NCI-H510A treated with DMSO at 0.1 percent for 48 hours (cell line): Measurements from ENCODE around the gene SGSM2.

Experiments used
- DNase-seq: peaks from one replicate; lab custom pipeline; 2025; lab: John Stamatoyannopoulos, UW

The SGSM2 gene

DNA sequence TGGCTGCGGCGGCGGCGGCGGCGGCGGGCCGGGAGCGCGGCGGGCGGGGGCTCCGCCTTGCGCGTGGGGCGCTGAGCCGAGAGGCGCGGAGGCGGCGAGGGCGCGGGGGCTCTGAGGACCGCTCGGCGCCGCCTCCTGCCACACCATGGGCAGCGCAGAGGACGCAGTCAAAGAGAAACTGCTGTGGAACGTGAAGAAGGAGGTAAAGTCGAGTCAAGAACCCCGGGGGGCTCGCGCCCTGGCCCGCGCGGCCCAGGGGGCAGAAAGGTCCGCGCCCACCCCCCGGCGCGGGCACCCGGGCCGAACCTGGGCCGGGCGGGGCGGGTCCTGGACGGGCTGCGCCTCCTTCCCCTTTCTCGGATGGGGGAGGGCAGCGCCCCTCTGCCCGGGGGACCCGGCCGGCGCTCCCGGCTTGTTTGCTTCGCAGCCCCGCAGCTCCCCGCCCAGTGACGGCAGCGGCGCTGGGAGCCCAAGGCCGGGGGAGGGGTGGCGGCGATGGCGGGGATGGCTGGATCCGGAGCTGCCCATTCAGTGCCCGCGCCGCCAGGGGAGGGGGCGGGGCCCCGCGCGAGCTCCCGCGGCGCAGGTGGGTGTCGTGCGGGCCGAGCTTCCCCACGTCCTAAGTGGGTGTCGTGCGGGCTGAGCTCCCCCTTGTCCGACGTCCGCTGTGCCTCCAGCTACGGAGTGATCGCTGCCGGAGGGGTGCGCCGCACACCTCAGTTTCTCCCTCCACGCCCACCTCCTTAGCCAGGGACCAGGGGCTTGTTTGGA, 428 bp downstream of the SGSM2 start:
- DNase-seq, result peak; percentile 6

DNA sequence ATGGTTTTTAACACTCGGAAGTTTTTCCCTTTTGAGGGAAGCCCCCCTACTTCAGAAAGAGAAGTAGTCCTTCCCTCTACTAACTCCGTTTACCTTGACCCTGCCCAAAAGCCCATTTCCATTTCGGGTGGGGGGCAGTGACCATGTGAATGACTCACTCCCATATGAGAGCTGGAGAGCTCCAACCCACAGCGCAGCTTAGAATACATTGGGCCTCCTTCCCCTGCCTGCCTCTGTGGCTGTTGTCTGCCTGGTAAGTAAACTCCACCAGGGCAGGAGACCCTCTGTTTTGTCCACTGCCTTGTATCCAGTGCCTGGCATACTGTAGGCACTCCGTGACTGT, 985 bp downstream of the SGSM2 start:
- DNase-seq, result no peak

DNA sequence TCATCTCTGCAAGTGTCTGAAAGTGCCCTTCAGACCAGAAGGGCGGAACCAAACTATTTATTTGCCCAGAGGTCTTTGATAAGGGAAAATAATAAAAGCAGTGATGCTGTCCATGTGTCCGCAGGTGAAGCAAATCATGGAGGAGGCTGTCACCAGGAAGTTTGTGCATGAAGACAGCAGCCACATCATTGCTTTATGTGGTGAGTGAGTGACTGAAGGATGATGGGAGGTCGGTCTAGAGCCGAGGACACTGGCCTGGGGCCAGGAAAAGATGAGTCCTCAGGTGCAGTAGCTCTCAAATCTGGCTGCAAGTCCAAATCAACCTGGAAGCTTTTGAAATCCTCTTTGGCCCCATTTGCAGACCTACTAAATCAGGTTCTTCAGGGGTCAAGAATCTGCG, 6.1 kb downstream of the SGSM2 start:
- peak; percentile 4 for DNase-seq

DNA sequence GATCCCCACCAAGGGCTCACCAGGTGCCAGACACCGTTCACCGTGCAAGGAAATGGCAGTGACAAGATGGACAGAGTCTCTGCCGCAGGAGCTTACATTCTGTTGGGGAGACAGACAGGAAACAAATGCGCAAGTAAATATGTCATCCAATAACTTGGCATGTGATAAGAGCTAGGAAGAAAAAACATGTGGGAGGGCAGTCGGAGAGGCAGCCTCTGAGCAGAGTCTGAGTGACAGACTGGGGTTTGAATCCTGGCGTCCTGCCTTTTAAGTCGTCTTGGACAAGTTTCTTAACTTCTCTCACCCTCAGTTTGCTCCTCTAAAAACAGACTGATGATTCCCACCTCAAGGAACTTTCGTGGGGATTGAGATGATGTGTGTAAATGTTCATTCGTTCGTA, 7.2 kb downstream of the SGSM2 start:
- no peak for DNase-seq

DNA sequence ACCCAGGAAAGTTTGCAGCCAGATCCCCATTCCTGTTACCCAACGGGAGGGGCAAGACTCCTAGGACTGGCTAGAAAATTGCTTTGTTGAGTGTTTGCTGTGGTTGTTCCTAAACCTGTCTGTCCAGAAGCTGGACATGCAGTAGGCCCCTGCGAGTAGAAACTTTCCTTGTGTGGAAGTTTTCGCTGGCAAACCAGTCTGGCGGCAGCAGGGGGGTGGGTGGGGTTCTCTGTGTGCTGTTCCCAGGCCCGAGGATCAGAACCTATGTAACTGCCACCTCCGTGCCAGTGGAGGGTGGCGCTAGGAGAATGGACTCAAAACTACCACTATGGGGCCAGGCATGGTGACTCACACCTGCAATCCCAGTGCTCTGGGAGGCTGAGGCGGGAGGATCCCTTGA, 9.2 kb downstream of the SGSM2 start:
- DNase-seq, result no peak

DNA sequence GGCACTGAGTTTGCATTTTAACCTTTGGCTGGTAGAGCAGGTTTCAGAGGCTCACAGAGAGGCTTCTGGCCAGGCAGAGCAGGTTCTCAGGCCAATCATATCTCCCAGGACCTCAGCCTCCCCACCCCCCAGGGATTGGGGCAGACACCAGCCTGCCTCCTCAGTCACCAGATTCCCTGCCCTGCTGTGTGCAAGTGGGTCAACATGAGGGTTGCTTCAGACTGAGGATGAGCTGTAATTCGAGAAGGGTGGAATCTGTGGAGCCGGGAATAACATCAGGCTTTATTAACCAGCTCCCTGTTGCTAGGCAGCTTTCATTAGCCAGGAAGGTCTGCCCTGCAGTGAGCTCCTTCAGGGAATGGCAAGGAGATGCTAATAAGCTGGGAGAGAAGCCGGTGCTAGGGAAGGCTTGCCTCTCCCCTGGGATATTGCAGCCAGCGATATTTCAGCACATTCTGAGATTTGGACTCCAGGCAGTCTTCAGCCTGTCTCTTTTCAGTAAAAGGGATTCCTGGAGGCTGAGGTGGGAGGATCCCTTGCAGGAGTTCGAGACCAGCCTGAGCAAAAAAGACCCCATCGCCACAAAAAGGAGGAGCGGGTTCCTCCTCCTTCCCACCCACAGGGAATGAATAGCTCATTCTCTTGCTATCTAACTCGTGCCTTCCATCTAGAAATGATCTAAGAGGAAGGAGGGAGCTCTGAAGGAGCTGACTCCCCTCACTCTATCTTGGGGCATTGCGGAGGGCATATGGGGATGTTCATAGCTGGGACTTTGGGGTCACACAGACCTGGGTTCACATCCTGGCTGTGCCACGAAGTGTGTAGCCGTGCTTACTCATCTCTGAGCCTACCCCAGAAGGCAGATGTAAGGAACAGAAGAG, 10.7 kb downstream of the SGSM2 start:
- DNase-seq, result peak; percentile 89

DNA sequence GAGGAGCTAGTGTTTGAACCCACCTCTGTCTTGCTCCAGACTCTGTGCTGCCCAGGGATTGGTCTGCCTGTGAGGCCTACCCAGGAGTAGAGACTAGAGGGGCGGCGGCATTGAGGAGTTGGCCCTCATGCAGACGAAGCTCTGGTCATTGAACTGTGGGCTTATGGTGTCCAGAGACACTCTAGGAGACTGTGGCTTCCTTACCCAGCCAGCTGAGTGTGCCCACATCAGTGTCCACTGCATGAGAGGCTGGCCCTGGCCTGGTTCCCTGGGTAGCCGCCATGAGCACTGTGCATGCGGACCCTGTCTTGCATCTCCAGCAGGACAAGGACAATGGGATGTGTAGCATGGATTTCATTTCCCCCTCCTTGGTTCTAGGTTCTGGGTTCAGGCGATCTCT, 14.0 kb downstream of the SGSM2 start:
- DNase-seq, result no peak

DNA sequence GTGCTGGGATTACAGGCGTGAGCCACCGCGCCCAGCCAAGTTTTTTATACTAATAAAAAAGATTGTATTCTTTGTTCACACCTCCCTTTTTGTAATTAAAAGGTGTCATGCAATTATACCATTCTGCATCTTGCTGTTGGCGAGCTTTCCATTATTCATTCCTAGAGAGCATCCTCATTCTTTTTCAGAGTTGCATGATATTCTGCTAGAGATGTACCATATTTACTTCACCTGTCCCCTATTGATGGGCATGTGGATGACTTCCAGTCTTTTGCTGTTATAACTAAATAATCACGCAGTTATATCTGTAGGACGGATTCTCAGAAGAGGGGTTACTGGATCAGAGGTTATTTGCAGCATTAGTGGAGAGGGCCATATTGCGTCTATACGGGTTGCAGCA, 17.0 kb downstream of the SGSM2 start:
- no peak for DNase-seq

DNA sequence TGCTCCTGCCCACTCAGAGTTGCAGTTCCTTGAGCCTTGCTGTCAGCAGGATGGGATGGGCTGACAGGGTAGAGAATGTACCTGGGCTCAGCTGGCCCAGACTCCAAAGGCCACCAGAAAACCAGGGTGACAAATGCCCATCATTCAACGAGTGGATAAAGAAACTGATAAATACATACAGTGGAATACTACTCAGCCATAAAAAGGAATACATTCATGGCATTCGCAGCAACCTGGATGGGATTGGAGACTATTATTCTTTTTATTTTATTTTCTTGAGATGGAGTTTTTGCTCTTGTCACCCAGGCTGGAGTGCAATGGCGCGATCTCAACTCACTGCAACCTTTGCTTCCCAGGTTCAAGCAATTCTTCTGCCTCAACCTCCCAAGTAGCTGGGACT, 19.9 kb downstream of the SGSM2 start:
- no peak for DNase-seq

DNA sequence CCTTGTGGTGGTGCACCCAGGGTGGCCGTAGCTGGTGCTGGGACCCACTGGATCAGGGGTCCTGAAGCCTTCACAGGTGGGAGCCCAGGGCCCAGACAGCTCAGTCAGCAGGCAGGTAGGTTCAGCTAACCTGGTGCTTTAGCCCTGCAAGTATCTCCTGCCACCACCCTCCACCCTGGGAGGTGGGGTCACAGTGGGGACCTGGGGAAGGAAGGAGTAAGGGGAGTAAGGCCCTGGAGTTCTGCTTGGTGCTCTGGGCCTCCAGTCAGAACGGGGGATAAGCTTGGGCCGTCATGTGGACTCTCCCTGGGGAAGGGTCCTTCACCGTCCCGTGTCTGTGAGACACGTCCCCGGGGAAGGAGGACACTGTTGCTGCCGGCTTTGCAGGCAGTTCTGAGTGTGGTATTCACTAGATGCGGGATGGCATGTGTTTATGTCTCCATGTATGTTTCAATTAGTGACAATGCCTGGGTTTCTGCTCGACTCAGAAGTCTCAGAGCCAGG, 20.7 kb downstream of the SGSM2 start:
- DNase-seq, result no peak

DNA sequence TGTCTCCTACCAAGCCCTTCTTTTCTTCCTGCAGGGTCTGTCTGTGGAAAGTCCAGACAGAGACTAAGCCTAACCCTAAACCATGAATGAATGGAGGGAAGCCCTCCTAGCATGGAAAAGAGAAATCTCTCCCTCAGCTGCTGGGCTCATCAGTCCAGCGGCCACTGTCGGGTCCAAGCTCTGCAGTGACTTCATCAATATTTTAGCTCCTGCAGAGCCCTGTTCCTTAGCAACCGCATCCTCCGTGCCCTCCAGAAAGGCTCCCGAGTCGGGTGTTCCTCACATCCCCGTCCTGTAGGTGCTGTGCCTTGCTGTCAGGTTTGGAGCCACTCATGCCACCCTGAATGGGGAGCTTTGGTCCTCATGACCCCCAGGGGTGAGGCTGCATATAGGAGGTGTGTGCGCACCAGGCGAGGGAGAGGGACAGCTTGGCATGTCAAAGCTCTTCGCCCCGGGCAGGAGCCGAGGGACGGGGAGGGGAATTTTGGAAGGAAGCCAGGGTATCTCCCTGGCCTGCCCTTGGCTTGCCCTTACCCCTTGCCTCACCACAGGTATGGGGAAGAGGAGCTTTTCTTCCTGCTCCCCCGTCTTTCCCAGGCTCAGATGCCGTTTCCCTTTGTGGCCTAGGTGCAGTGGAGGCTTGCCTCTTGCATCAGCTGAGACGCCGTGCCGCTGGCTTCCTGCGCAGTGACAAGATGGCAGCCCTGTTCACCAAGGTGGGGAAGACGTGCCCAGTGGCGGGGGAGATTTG, 23.9 kb downstream of the SGSM2 start:
- no peak for DNase-seq

DNA sequence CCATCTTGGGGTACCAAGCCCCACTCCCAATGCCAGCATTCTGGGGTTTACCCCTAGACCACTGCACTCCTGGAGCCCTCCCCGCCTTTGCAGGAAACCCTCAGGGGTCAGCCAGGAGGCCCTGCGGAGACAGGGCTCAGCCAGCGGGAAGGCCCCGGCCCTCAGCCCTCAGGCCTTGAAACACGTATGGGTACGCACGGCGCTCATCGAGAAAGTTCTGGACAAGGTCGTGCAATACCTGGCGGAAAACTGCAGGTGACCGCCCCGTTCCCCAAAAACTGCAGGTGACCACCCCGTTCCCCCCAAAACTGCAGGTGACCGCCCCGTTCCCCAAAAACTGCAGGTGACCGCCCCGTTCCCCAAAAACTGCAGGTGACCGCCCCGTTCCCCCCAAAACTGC, 24.7 kb downstream of the SGSM2 start:
- DNase-seq, result no peak

DNA sequence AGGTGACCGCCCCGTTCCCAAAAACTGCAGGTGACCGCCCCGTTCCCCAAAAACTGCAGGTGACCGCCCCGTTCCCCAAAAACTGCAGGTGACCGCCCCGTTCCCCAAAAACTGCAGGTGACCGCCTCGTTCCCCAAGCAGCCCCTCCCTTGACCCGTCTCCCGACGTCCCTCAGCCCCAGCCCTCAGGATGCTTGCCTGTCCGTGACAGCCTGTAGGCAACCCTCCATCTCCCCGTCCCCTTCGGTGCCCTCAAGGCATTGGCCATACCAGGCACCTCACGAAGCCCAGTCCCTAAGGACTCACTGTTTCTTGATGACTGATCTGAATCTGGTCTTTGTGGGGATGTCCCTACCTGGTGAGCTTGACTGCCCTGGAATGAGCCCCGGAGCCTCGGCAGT, 25.1 kb downstream of the SGSM2 start:
- no peak for DNase-seq

DNA sequence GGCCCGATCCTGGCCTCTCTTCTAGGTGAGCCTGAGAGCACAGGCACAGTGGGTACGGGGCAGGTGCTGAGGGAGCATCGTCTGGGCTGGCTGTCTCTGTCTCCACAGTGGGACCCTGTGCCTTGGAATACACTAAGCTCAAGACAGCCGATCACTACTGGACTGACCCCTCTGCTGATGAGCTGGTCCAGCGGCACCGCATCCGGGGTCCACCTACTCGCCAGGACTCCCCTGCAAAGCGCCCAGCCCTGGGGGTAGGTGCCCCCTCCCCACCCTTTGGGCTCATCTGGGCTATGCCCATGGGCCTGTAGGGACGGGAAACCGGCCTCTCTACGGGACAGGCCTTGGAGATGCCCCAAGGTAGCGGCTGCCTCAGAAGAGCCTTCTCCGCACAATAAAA, 25.6 kb downstream of the SGSM2 start:
- no peak for DNase-seq

DNA sequence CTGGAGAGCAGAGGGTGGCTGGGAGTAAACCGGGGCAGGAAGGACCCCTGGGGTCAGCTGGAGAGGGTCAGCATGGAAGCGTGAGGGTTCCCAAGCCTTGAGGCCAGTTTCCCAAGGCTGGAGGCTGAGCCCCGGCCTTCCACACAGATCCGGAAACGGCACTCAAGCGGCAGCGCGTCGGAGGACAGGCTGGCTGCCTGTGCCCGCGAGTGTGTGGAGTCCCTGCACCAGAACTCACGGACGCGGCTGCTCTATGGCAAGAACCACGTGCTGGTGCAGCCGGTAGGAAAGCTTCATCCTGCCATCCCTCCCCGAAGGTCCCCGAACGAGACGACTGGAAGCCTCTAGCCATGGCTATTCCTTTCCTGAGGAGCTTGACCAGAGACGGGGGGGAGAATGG, 26.0 kb downstream of the SGSM2 start:
- no peak for DNase-seq

DNA sequence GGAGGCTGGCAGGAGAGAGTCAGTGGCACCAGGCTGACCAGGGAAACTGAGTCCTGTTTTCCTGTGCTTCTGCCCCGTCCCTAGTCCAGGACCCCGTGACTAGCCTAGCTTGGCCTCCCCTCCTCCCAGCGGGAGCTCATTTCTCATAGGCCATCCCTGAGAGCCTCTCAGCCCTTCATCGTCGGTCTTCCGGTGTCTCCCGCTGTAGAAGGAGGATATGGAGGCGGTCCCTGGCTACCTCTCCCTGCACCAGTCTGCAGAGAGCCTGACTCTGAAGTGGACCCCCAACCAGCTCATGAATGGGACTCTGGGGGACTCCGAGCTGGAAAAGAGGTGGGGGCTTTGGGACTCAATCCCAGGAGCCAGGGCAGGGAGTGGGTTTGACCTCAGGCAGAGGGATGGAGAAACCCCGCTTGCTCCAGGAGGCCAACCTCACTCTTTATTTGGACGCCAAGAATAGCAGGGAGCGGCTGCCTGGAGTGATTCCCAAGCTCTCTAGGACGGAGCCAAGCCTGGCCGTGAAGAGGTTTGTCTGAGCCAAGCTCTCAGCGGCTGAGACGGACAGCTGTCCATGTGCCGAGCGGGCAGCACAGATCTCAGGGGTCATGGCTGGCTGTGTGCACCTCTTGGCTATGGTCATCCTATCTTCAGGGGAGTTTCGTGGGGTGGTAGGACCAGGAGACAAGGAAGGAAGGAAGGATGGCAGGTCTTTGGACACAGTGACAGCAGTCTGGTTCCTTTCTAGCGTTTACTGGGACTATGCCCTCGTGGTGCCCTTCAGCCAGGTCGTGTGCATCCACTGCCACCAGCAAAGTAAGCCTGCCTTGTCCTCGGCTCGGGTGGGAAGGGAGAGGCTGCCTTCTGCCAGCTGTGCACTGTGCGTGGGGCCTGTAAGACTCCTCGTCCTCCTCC, 26.8 kb downstream of the SGSM2 start:
- no peak for DNase-seq

DNA sequence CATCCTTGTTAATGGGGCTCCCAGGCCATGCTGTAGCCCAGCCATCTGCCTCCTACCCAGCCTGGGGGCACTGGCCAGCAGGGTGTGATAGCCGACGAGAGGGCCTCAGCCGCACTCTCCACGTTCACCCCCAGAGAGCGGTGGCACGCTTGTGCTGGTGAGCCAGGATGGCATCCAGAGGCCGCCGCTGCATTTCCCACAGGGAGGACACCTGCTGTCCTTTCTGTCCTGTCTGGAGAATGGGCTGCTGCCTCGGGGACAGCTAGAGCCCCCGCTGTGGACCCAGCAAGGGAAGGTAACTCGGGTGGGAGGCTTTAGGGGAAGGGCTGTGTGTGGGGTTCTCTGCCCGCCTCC, 27.4 kb downstream of the SGSM2 start:
- DNase-seq, result no peak

DNA sequence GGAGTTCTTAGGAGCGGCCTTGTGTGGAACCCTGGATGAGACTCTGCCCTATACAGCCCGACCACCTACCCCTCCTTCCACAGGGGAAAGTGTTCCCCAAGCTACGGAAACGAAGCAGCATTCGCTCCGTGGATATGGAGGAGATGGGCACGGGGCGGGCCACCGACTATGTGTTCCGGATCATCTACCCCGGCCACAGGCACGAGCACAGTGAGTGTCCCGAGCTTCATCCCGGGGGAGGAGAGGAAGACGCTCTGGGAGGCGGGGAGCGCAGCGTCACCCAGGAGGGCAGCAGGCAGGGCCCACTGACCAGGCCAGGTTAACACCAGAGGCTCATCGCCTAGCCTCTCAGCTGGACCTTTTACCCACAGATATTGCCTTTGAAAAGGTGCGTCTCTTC, 27.8 kb downstream of the SGSM2 start:
- DNase-seq, result no peak

DNA sequence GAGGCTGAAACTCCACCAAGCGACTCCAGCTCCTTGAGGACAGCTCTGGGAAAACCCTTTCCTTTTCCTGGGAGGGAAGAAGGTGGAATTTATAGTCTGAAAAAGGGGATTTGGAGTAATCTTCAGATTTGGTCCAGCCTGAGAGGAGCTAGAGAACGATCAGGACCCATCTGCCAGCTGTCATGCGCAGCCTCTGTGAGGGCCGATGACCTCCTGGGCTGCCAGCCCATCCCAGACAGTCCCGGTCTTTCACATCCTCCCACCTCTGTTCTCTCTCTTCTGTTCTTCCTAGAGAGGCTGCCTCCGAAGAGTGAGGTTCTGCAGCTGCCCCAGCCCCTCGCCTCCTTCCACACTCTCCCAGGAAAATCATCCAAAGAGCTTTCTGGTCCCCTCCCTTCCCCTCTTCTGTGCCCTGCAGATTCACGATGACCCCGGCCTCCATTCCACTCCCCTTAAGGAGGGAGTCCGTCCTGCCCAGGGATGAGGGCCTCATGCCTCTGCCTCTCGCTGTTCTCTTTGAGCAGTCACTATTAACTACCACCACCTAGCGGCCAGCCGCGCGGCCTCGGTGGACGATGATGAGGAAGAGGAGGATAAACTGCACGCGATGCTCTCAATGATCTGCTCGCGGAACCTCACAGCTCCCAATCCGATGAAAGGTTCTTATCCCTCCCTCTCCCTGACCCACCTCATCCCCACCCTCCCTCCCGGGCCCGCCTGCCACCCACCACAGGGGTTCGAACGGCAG, 29.6 kb downstream of the SGSM2 start:
- DNase-seq, result no peak

DNA sequence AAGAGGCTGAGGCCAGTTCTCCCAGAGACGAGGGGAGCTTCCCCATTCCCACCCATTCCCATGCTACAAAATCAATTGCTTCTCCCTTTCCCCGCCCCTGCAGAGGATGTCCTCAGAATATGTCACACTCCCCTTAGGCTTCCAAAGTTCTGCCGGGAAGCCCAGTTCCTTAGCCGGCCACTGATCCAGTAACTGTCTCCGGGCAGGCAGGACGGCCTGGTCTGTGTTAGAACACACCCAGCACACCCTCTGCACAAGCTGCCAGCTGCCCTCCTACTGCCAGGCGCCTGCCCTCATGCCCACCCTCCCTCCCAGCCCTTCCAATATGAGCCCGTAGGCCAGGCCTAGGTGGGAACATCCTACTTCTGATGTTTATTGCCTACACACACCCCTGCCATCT, 31.1 kb downstream of the SGSM2 start:
- DNase-seq, result no peak

DNA sequence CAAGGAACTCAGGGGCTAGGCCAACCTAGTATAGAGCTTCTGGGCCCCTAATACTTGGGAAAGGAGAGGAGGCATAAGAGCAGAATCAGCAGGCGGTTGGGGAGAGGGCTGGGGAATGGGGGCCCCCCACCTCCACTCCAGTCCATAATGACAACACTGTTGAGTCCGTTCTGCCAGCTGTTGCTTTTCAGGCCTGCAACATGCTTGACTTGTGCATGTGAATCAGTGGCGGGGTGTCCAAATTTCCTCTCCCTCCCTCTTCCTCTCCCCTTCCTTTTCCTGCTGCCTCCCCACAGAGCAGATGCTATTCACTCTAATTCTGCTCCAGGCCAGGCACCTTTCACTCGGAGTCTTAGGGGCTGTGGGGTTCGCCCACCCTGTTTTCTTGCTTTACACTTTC, 31.7 kb downstream of the SGSM2 start:
- DNase-seq, result no peak
